BJ (cell line): ENCODE results near the gene LRWD1. TPM values are rescaled to one million over a fixed set of nuclear protein-coding genes. Genes with fewer than 3 reads are reported as not detected.

Experiments used
- CTCF ChIA-PET: fragments of 350-600 bp; formaldehyde crosslinking; extraction: SDS; loops from one replicate; lab custom pipeline; 2021; ENCODE audit warnings: antibody characterized with exemption, inconsistent platforms; lab: Yijun Ruan, JAX
- POLR2A ChIA-PET: fragments of 300-600 bp; sonication (Branson Sonifier 250); formaldehyde crosslinking; extraction: SDS; loops from one replicate; lab custom pipeline; 2021; ENCODE audit warnings: antibody characterized with exemption; lab: Charles Lee
- DNase-seq: peaks from one replicate; pipeline ENCODE4 v3.0.0-alpha.2; 2011; ENCODE audit warnings: low read depth
- H3K27me3 ChIP-seq: 2 replicates; pipeline ENCODE4 v1.6.0; 2011; ENCODE audit warnings: low read length; ENCODE audit not compliant: control insufficient read depth, insufficient read depth
- H3K36me3 ChIP-seq: 2 replicates; pipeline ENCODE4 v1.5.1; 2011; ENCODE audit warnings: low read length; ENCODE audit not compliant: control insufficient read depth, insufficient read depth
- H3K4me3 ChIP-seq: 2 replicates; pipeline ENCODE4 v1.5.1; 2011; ENCODE audit warnings: low read depth, mild to moderate bottlenecking, control low read depth, low read length
- polyA minus RNA-seq: library from RNA; depleted of rRNA, polyadenylated mRNA; stranded (reverse); fragments of >200 nt; gene quantifications from 2 replicates; pipeline ENCODE4 v1.2.3, GENCODE V29; 2011; rRNA and poly(A)+ RNA removed
- polyA plus RNA-seq: library from polyadenylated mRNA; depleted of rRNA; stranded (reverse); fragments of >200 nt; gene quantifications from 2 replicates; pipeline ENCODE4 v1.2.3, GENCODE V29; 2011; rRNA removed
- TF ChIP-seq, protein P1 (sequence below): IDR thresholded peaks from 2 replicates; pipeline ENCODE4 v1.5.1; 2011; ENCODE audit warnings: low read depth, mild to moderate bottlenecking, control low read depth, inconsistent platforms, low read length, moderate library complexity; ENCODE audit not compliant: insufficient read depth

Gene LRWD1
- polyA plus RNA-seq = 8.2 and 15.1 TPM in 2 replicates
- 9.8 and 10.7 TPM in 2 replicates for polyA minus RNA-seq

DNA sequence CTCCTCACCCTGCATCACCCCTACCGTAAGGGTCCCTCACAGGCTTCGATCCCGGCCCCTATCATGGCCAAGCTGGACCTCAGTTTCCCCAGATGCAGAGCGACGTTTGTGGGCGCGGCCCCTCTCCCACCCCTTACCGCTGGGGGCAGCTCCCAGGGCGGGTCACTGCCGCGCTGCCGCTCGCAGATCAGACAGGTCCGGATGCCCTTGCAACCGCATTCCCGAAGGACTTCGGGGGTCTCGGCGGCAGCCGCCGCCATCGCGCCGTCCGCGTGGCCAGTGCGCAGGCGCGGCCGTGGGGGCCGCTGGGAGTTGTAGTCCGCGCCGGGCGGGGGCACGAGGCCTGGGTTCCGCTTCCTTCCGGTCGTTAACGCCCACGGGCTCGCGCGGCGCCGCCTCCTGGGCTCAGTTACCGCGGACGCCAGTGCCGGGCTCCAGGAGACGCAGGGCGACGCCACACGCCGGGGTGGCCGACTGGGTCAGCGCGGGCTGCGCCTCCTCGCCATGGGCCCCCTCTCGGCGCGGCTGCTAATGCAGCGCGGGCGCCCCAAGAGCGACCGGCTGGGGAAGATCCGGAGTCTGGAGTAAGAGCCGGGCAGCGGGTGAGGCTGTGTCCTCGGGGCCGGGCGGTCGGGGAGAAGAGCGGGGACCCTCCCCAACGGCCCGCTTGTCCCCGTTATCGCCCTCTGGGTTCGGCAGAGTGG lies at the start of gene LRWD1, which contains the start of gene ALKBH4:
Gene LRWD1, plus strand, starts transcription at position 408 of the 704 bp plus-strand sequence. Its CDS starts 97 bp downstream, at position 505.
Gene ALKBH4, minus strand, starts transcription at position 287 of the 704 bp plus-strand sequence. Its CDS starts 27 bp downstream, at position 260.
- TF ChIP-seq, protein P1, sequence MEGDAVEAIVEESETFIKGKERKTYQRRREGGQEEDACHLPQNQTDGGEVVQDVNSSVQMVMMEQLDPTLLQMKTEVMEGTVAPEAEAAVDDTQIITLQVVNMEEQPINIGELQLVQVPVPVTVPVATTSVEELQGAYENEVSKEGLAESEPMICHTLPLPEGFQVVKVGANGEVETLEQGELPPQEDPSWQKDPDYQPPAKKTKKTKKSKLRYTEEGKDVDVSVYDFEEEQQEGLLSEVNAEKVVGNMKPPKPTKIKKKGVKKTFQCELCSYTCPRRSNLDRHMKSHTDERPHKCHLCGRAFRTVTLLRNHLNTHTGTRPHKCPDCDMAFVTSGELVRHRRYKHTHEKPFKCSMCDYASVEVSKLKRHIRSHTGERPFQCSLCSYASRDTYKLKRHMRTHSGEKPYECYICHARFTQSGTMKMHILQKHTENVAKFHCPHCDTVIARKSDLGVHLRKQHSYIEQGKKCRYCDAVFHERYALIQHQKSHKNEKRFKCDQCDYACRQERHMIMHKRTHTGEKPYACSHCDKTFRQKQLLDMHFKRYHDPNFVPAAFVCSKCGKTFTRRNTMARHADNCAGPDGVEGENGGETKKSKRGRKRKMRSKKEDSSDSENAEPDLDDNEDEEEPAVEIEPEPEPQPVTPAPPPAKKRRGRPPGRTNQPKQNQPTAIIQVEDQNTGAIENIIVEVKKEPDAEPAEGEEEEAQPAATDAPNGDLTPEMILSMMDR = no peak
- POLR2A ChIA-PET = no interaction called here
- DNase-seq = peak; percentile 40
- Histone ChIP-seq H3K36me3 (peaks cover 6% of the 10 kb centered on the region), H3K27me3 (no peaks in the 10 kb centered on the region), H3K4me3 (peak within 1 kb of the TSS; percentile 96)
- CTCF ChIA-PET = no interaction called here

DNA sequence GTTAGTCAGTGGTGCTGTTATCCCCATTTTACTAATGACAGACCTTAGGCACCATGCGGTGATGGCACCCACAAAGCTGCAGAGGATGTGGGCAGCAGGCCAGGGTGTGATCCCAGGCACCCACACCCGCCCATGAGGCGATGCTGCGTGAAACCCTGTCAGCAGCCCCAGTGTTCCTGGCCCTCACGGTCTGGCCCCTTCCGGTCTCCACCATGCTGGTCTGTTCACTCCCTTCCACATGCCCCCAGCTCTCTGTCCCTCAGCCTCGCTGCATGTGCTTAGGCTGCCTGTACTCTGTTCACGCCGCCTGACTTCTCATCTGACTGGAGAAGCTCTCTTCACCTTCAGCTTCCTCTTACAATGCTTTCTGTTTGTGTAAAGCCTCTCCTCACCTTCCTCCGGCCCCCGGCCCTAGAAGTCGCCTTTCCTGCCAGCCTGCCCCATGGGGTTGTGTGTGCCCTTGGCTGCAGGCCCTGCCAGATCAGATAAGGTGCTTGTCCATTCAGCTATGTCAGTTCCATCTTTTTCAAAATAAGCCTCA lies 49.0 kb upstream of the LRWD1 start:
- no peak for DNase-seq
- Histone ChIP-seq H3K4me3 (no peak overlapping the region), H3K27me3 (no peaks in the 10 kb centered on the region), H3K36me3 (peaks cover 15% of the 10 kb centered on the region)
- ChIA-PET CTCF (interaction anchor here (1.8 kb wide), 1 partner anchor 11 kb away, joined by 6 read pairs; no protein-coding TSS in a partner anchor), POLR2A (no interaction called here)
- TF ChIP-seq, protein P1 = no peak

DNA sequence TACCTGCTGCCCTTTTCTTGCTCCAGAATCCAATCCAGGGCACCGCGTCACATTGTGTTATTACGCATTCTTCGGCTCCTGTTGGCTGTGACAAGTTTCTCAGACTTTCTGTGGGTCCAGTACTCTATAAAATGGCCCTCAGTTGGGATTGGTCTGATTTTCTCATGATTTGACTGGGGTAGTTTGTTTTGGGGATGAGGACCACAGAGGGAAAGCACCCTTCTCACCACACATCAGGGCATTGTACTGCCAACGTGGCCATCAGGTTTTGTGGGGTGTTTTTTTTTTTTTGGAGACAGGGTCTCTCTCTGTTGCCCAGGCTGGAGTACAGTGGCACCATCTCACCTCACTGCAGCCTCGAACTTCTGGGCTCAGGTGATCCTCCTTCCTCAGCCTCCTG lies 48.4 kb upstream of the LRWD1 start:
- ChIA-PET CTCF (interaction anchor here (1.8 kb wide), 1 partner anchor 12 kb away, joined by 6 read pairs; no protein-coding TSS in a partner anchor), POLR2A (no interaction called here)
- H3K27me3 ChIP-seq = no peaks in the 10 kb centered on the region
- no peak overlapping the region for H3K4me3 ChIP-seq
- TF ChIP-seq, protein P1 = no peak
- peaks cover 13% of the 10 kb centered on the region for H3K36me3 ChIP-seq
- DNase-seq = no peak

DNA sequence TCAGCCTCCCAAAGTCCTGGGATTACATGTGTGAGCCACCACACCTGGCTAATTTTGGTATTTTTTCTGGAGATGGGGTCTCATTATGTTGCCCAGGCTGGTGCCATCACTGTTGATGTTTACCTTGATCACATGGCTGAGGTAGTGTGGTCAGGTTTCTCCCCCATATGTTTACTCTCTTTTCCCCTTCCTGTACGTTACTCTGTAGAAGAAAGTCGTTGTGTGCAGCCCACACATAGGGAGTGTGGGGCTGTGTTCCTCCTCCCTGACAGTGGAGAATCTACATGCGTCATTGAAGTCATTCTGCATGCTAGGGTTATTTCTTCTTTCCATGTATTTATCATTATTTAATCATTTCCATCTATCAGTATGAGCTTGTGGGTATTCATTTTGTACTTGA lies 47.7 kb upstream of the LRWD1 start:
- TF ChIP-seq, protein P1 = no peak
- Histone ChIP-seq H3K4me3 (no peak overlapping the region), H3K36me3 (peaks cover 15% of the 10 kb centered on the region), H3K27me3 (no peaks in the 10 kb centered on the region)
- POLR2A ChIA-PET = no interaction called here
- CTCF ChIA-PET = no interaction called here
- no peak for DNase-seq

DNA sequence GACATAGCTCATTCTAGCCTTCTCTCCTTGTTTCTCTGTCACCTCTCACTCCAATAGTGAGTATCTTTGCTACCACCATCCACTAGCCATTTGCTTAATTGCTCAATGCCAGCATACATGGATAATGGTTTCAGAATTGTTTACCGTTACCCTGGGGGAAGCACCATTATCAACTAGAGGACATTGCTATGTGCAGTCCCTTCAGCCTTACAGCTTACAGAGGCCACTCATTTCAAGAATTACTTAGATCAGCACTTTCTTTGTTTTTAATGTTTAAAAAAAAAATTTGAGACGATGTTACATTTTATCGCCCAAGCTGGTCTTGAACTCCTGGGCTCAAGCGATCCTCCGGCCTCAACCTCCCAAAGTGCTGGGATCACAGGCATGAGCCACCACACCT lies 46.2 kb upstream of the LRWD1 start:
- Histone ChIP-seq H3K27me3 (no peaks in the 10 kb centered on the region), H3K4me3 (no peak overlapping the region), H3K36me3 (peaks cover 12% of the 10 kb centered on the region)
- no peak for DNase-seq
- TF ChIP-seq, protein P1 = no peak
- ChIA-PET CTCF (interaction anchor here (0.5 kb wide), 1 partner anchor 747 kb away, joined by 3 read pairs; no protein-coding TSS in a partner anchor), POLR2A (no interaction called here)
